NCI-H1417 (cell line): ENCODE data around the gene UBR3.
"Not testable (repeated sequence)": the region's sequence is repeated elsewhere in the genome, so short reads cannot be mapped to it uniquely, and the experiment has no call there.

ENCODE experiments used
- DNase-seq, 3 experiments: peaks; one replicate each; lab custom pipeline; 2025; lab: John Stamatoyannopoulos, UW

Gene UBR3, protein sequence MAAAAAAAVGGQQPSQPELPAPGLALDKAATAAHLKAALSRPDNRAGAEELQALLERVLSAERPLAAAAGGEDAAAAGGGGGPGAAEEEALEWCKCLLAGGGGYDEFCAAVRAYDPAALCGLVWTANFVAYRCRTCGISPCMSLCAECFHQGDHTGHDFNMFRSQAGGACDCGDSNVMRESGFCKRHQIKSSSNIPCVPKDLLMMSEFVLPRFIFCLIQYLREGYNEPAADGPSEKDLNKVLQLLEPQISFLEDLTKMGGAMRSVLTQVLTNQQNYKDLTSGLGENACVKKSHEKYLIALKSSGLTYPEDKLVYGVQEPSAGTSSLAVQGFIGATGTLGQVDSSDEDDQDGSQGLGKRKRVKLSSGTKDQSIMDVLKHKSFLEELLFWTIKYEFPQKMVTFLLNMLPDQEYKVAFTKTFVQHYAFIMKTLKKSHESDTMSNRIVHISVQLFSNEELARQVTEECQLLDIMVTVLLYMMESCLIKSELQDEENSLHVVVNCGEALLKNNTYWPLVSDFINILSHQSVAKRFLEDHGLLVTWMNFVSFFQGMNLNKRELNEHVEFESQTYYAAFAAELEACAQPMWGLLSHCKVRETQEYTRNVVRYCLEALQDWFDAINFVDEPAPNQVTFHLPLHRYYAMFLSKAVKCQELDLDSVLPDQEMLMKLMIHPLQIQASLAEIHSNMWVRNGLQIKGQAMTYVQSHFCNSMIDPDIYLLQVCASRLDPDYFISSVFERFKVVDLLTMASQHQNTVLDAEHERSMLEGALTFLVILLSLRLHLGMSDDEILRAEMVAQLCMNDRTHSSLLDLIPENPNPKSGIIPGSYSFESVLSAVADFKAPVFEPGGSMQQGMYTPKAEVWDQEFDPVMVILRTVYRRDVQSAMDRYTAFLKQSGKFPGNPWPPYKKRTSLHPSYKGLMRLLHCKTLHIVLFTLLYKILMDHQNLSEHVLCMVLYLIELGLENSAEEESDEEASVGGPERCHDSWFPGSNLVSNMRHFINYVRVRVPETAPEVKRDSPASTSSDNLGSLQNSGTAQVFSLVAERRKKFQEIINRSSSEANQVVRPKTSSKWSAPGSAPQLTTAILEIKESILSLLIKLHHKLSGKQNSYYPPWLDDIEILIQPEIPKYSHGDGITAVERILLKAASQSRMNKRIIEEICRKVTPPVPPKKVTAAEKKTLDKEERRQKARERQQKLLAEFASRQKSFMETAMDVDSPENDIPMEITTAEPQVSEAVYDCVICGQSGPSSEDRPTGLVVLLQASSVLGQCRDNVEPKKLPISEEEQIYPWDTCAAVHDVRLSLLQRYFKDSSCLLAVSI (N-terminal part only)

DNA sequence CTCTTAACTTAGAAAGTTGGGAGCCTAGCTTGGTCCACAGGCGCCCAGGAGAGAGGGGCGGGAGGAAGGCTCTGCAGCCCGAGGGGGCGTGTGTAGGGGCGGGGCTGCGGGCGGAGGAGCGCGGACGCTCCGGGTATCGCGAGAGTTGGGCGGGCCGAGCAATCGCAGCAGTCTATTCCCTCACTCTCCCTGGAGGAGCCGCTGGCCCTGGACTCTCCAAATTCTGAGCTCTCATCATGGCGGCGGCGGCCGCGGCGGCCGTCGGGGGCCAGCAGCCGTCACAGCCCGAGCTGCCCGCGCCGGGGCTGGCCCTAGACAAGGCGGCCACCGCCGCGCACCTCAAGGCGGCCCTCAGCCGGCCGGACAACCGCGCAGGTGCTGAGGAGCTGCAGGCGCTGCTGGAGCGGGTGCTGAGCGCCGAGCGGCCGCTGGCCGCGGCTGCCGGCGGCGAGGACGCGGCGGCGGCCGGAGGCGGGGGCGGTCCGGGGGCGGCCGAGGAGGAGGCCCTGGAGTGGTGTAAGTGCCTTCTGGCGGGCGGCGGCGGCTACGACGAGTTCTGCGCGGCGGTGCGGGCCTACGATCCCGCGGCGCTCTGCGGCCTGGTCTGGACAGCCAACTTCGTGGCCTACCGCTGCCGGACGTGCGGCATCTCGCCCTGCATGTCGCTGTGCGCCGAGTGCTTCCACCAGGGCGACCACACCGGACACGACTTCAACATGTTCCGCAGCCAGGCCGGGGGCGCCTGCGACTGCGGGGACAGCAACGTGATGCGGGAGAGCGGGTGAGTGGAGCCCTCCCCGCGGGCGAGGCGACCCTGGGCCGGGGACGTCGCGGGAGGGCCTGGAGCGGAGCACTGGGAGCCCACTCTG is at the start of gene UBR3:
TSS of gene UBR3 (plus strand) at position 183 of the 869 bp plus-strand sequence. CDS start at position 237, 54 bp downstream.
- DNase-seq = peak; percentile 66 to 82 (median 78)

DNA sequence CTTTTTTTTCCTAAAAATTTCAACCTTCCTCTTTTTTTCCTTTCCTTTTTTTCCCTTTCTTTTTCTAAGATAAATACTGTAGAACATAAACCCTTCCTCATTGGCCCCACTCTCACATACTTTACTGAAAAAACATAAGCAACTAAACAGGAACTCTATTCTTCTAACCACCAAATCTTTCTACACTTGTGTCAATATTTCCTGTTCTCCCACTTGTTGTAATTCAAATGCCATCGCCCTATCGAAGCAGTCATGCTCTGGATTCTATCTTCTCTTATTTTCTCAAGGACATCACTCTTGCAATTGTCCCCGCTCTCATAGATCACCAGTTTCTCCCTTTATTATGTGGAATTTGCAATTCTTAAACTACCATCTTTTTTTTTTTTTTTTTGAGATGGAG is 48.8 kb upstream of the UBR3 start:
- DNase-seq = no peak

DNA sequence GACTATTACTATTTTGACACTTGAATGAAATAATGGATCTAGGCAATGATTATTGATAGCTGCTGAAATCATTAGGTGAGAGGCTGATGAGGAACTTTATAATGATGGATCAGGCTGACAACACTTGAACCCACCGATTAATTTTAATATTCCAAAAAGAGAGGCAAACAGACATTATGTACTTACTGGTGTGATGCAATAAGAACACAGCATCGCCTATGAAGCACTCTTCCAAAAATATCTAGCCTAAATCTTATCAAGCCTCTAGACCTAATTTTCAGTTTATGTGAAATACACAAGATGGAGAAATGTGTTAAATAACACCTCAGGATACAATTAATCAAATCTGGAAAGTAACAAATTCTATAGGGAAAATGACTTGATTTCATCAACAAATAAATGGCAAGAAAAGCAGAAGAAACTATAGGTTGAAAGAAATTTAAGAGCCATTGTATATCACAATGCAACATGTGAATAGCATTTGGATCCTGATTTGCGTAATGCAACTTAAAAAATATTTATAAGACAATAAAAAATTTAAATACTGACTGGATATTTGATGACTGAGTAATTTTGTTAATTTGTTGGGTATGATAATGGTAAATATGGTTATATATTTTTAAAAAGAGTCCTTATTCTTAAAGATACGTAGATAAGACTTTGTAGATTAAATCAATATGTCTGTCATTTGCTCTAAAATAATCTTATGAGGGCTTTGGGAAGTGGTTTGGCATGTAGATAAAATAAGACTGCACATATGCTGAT is 45.8 kb upstream of the UBR3 start:
- DNase-seq = no peak

DNA sequence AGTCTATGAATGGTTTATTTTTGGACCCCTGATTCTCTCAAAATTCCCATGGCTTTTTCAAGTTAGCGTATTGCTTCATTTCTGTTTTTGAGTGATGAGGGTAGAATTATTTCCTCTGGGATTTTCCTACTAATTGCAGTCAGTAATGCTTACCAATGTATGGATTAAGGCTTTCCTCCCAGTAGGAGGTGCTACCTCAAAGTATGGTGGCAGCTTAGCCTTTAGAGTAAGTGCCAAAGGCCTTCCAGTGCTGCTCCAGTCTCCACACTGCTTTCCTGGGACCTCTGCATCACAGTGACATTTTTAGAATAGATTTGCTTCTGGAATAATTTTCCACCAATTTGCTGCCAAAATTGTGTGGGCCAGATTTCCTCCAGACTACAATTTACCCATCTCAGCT is 44.7 kb upstream of the UBR3 start:
- no peak for DNase-seq

DNA sequence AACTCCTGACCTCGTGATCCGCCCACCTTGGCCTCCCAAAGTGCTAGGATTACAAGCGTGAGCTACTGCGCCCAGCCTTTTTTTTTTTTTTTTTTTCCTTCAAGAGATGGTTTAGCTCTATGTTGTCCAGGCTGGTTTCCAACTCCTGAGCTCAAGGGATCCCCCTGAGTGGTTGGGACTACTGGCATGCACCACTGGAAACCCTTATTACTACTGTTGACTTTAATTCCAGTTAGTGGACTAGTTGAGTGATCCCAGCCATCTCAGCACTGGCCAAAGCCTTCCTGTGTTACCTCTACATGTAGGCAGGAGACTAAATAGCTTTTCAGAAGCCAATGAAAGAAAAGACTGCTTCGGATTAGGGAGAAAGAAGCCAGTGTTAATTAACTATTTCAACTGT is 36.7 kb upstream of the UBR3 start:
- DNase-seq = no peak

DNA sequence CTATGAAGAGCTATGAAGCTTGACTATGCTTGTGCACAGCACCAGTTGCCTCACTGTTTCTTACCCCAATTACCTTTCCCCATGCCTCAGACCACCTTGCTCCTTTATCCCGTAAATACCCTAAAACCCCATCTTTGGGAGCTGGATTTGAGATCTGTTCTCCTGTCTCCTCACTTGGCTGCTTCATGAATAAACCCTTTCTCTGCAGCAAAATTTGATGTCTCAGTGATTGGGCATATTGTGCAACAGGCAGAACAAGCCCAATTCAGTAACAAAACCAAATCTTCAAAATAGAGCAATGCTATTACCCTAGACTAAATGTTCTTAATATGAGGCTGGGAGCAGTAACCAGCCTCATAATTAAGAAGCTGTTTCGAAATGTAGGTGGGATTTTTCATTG is 32.1 kb upstream of the UBR3 start:
- DNase-seq = no peak

DNA sequence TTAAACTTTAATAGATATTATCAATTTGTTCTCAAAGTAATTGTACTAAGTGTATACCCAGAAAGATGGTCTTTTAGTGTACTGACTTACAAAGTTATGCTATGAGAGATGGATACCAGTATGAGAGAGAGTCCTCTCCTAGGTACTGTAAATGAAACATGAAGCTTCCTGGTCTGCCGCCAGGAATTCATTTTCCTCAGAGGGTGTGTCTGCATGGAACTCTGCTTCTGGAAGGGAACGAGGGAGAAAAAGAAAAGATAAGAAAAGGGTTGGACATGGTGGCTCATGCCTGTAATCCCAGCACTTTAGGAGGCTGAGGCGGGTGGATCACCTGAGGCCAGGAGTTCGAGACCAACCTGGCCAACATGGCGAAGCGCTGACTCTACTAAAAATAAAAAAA is 30.8 kb upstream of the UBR3 start:
- no peak for DNase-seq

DNA sequence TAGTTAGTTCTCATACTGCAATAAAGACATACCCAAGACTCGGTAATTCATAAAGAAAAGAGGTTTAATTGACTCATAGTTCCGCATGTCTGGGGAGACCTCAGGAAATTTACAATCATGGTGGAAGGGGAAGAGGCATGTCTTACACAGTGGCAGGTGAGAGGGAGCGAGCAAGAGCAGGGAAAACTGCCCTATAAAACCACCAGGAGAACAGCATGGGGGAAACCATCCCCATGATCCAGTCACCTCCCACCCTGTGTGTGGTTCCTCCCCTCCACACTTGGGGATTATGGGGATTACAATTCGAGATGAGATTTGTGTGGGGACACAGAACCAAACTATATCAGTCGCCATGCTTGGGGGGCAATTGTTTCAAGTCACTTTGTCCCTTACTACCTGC is 29.7 kb upstream of the UBR3 start:
- no peak for DNase-seq

DNA sequence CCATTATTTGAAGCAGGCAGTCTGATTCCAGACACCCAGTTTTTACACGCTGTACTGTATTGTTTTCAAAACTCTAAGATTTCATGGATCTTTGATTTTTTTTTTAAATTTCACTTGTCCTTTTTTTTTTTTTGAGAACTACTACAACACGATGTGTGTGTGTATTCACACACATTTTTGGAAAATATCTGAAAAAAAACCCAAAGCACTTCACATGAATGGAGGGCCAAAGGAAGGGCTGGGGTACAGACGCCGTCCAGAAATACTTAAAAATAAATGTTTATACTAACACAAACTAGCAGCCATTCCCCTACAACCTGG is 28.9 kb upstream of the UBR3 start:
- DNase-seq = no peak

DNA sequence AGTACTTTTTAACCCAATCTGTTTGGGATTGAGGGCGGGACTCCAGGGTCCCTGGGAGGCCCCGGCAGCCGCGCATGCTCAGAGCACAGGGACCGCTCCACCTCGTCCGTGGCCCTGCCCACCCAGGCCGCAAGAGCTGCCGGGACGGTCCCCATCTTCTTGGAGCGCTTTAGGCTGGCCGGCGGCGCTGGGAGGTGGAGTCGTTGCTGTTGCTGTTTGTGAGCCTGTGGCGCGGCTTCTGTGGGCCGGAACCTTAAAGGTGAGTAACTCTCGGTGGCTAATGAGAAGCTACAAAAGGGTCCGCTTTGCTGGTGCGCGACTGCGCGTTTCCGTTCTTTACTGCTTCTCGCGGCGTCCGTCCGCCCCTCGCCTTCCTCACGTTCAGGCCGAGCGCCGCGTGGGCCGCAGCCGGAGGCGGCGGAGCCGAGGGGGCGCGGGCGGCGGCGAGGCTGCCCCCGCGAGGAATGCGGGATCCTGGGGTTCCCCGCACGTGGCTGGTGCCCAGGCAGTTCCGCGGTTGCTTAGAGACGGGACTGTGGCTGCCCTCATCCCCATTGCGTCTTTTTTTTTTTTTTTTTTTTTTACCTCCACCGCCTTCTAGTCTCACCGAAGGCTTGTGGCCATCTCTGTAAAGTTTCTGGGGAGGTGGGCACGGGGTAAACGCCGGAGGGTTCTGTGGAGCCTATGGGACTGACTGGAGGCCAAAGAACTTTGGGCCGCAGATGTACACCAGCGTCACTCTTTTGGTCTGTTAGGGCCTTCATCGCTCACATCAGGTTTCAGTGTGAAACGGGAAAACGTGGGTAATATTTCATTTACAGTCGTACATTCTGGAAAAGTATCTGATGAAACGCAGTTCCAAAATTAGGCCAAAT is 28.3 kb upstream of the UBR3 start, which contains the start of gene SSB:
TSS of gene SSB (plus strand) at position 154 of the 875 bp plus-strand sequence. CDS start 2,090 bp downstream, outside the sequence.
- DNase-seq = peak; percentile 63 to 84 (median 75)

DNA sequence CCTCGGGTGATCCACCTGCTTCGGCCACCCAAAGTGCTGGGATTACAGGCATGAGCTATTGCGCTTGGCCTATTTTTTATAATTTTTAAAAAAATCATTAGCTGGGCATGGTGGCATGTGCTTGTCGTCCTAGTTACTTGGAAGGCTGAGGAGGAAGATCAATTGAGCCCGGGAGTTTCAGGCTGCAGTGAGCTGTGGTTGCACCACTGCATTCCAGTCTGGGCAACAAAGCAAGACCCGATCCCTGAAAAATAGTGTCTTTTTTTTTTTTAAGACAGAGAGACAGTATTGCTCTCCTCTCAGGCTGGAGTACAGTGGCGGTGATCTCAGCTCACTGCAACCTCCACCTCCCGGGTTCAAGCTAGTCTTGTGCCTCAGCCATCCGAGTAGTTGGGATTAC is 23.8 kb upstream of the UBR3 start:
- DNase-seq = no peak

DNA sequence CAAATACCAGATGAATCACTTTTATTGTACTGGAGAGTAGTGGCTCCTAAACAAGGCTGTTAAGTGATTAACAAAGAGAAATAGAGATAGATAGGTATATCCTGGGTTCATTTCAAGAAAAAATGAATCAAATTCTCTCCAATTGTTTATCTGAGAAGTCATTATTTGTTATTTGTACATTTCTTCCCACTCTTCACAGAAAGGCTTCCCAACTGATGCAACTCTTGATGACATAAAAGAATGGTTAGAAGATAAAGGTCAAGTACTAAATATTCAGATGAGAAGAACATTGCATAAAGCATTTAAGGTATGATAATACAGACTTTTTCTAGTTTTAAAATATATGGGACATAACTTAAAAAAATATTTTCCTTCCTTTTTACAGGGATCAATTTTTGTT is 20.7 kb upstream of the UBR3 start:
- DNase-seq = peak in 1 of 3 experiments; percentile 0

DNA sequence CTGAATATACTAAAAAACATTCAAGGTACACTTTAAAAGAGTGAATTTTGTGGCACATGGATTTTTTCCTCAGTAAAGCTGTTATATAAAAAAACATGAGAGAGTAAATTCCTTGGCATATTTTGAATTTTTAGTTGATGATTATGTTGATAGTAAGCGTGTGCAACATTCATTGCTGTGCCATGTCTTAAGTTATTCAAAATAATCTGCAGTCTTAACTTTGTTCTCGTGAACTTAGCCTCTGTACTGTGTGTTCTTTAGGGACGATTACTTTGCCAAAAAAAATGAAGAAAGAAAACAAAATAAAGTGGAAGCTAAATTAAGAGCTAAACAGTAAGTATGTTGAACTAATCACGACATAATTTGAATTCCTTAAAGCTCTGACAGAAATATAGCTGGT is 19.0 kb upstream of the UBR3 start:
- DNase-seq = no peak

DNA sequence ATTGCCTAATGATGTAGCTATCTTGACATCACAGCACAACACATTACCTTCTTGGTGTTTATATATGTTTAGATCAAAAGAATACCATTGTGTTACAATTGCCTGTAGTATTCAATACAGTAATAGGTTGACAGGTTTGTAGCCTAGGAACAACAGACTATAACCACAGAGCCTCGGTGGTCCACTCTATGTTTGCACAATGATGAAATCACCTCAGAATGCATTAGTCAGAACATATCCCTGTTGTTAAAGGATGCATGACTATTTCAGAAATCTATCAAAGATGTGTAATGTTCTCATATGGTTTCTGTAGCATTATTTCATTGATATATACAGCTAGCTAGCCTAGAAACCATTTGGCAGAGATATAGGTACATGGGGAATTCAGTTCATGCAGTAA is 11.4 kb upstream of the UBR3 start:
- peak in 1 of 3 experiments; percentile 0 for DNase-seq

DNA sequence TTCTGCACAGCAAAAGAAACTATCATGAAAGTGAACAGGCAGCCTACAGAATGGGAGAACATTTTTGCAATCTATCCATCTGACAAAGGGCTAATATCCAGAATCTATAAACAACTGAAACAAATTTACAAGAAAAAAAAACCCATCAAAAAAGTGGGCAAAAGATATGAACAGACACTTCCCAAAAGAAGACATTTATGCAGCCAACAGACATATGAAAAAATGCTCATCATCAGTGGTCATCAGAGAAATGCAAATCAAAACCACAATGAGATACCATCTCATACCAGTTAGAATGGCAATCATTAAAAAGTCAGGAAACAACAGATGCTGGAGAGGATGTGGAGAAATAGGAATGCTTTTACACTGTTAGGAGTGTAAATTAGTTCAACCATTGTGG is 10.3 kb upstream of the UBR3 start:
- not testable (repeated sequence) for DNase-seq

DNA sequence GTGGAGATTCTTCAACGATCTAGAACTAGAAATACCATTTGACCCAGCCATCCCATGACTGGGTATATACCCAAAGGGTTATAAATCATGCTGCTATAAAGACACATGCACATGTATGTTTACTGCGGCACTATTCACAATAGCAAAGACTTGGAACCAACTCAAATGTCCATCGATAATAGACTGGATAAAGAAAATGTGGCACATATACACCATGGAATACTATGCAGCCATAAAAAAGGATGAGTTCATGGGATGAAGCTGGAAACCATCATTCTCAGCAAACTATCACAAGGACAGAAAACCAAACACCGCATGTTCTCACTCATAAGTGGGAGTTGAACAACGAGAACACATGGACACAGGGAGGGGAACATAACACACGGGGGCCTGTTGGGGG is 9.9 kb upstream of the UBR3 start:
- DNase-seq = not testable (repeated sequence)

DNA sequence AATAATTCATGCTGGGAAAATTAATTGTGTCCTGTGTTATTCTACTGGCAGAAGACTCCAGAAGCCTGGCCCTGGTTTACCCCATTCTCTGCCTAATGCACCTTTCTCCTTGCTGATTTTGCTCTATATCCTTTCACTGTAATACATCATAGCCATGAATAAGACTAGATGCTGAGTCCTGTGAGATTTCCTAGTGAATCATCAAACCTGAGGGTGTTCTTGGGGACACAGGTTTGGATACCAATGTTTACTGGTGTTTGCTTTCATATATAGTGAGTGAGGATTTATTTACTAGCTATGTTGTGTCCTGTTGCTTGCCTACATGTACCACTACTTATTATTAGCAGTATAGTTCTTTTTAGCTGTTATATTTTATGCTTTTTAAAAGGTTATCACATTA is 9.0 kb upstream of the UBR3 start:
- peak in 1 of 3 experiments; percentile 17 for DNase-seq

DNA sequence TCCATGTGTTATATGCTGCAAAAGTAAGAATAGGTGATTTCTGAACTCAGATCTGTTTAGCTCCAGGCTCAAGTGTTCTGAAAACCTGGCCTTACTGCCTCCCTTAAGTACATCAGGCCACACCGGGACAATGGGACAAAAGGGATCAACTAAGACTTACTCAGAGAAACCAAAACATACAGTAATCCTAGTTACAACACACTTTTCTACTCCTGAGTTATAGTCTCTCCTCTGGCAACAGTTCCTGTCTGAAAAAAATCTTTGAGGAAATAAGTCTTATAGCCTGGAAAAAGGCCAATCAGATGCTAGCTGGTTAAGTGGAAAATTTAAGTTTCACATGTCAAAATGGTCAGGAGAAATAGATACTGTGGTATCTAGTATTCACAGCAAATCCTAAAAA is 8.1 kb upstream of the UBR3 start:
- DNase-seq = peak in 1 of 3 experiments; percentile 32

DNA sequence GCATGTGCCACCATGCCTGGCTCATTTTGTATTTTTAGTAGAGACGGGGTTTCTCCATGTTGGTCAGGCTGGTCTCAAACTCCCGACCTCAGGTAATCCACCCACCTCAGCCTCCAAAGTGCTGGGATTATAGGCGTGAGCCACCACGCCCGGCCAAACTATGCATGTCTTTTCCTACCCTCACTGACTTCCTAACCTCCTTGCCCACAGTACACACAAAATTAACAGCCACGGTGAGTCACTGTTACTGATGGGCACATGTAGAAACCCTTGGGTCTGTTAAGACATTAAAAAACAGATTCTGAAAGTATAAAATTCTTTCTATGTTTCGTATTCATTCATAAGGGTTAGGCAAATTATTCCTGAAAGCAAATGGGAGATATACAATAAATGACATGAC is 7.2 kb upstream of the UBR3 start:
- not testable (repeated sequence) for DNase-seq
